GM12874 (cell line): Measurements from ENCODE around the gene CCL20.

Experiments used
- CTCF ChIP-seq: IDR thresholded peaks from 2 replicates; pipeline ENCODE4 v1.5.1; 2011; ENCODE audit warnings: low read depth, mild to moderate bottlenecking, control low read depth, low read length, moderate library complexity; ENCODE audit not compliant: insufficient read depth

The CCL20 gene

GRCh38 chr2:227826563-227826962 lies 12.9 kb downstream of the CCL20 start:
- no peak for TF ChIP-seq CTCF

GRCh38 chr2:227827143-227827542 lies 13.5 kb downstream of the CCL20 start:
- no peak for TF ChIP-seq CTCF

GRCh38 chr2:227828477-227828912 lies 14.9 kb downstream of the CCL20 start:
- no peak for TF ChIP-seq CTCF

GRCh38 chr2:227829337-227829736 lies 15.7 kb downstream of the CCL20 start:
- TF ChIP-seq CTCF: no peak

- TF ChIP-seq CTCF: no peak
Observed at GRCh38 chr2:227834423-227834822, 20.8 kb downstream of the CCL20 start.

- no peak for TF ChIP-seq CTCF
Observed at GRCh38 chr2:227834916-227835650, 21.4 kb downstream of the CCL20 start.

GRCh38 chr2:227846831-227847230 lies 33.2 kb downstream of the CCL20 start:
- no peak for TF ChIP-seq CTCF
